Brain microvascular endothelial cell (primary cell): ENCODE data around the gene GRM2.

Experiments used
- DNase-seq: peaks from one replicate; pipeline ENCODE4 v3.0.0-alpha.2; 2020
- H3K27ac ChIP-seq: fragments of 250-450 bp; sonication (Bioruptor Pico); 2 replicates; pipeline ENCODE4 v1.5.1; 2020; ENCODE audit warnings: mild to moderate bottlenecking, moderate library complexity
- H3K27me3 ChIP-seq: fragments of 250-450 bp; sonication (Bioruptor Pico); replicated peaks from 2 replicates; pipeline ENCODE4 v1.5.1; 2020; ENCODE audit warnings: mild to moderate bottlenecking
- H3K36me3 ChIP-seq: fragments of 250-450 bp; sonication (Bioruptor Pico); replicated peaks from 2 replicates; pipeline ENCODE4 v1.5.1; 2020; ENCODE audit warnings: mild to moderate bottlenecking
- H3K4me3 ChIP-seq: 2 replicates; pipeline ENCODE4 v1.5.1; 2011; ENCODE audit warnings: low read depth, mild to moderate bottlenecking, control low read depth, low read length, moderate library complexity
- in situ Hi-C: cut with HindIII; loops from 2 replicates; pipeline ENCODE4 v1.10.0; 2017; ENCODE audit warnings: low sequenced_read_pairs, low pct_ligation_motif_present
- TF ChIP-seq, protein P1 (sequence below): IDR thresholded peaks from 2 replicates; pipeline ENCODE4 v1.5.1; 2011; ENCODE audit warnings: low read depth, mild to moderate bottlenecking, moderate library complexity, low read length, control low read depth, inconsistent platforms; ENCODE audit errors: missing control alignments

GRM2 gene

DNA sequence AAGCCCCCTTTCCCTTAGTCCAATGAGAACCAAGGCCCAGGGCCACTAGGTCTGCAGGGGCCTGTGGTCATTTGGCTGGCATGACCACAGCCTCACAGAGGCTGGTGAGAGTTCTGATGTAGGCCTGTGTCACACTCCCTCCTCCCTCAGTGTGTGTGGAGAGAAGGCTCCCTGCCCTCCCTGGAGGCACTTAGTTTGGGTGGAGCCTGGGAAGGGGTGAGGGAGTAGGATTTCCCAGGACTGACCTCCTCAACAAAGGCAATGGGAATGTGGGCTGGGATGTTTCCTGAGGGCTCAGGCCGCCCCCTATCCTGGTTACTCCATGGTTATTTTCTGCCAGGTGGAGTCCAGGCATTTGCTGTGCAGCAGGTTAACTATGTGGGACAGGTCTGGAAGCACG is 28.2 kb upstream of the GRM2 start:
- no peak overlapping the region for H3K4me3 ChIP-seq
- H3K36me3 ChIP-seq = no peaks in the 10 kb centered on the region
- TF ChIP-seq, protein P1, sequence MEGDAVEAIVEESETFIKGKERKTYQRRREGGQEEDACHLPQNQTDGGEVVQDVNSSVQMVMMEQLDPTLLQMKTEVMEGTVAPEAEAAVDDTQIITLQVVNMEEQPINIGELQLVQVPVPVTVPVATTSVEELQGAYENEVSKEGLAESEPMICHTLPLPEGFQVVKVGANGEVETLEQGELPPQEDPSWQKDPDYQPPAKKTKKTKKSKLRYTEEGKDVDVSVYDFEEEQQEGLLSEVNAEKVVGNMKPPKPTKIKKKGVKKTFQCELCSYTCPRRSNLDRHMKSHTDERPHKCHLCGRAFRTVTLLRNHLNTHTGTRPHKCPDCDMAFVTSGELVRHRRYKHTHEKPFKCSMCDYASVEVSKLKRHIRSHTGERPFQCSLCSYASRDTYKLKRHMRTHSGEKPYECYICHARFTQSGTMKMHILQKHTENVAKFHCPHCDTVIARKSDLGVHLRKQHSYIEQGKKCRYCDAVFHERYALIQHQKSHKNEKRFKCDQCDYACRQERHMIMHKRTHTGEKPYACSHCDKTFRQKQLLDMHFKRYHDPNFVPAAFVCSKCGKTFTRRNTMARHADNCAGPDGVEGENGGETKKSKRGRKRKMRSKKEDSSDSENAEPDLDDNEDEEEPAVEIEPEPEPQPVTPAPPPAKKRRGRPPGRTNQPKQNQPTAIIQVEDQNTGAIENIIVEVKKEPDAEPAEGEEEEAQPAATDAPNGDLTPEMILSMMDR = no peak
- in situ Hi-C loops = no loop called here
- no peak for DNase-seq
- no peak overlapping the region for H3K27ac ChIP-seq
- no peaks in the 10 kb centered on the region for H3K27me3 ChIP-seq

DNA sequence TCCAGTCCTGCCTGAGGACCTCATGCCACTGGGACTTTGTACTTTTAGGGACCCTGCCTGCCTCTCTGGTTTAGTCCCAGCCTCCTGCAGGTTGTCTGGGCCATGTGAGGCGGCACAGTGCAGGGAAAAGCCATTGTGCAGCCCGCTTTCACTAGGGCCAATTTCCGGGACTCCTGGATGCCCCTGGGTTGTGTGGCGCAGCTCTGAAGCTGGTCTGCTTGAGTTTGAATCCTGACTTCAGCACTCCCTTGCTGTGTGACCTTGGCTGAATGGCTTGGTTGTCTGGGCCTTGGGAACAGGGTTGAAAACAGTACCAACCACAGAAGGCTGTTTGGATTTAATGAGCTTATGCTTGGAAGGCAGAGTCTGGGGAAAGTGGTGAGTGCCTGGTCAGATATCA is 27.6 kb upstream of the GRM2 start:
- no peak overlapping the region for H3K4me3 ChIP-seq
- peaks cover under 1% of the 10 kb centered on the region for H3K36me3 ChIP-seq
- no peaks in the 10 kb centered on the region for H3K27me3 ChIP-seq
- in situ Hi-C loops = no loop called here
- no peak for DNase-seq
- H3K27ac ChIP-seq = no peak overlapping the region
- TF ChIP-seq, protein P1 = no peak

DNA sequence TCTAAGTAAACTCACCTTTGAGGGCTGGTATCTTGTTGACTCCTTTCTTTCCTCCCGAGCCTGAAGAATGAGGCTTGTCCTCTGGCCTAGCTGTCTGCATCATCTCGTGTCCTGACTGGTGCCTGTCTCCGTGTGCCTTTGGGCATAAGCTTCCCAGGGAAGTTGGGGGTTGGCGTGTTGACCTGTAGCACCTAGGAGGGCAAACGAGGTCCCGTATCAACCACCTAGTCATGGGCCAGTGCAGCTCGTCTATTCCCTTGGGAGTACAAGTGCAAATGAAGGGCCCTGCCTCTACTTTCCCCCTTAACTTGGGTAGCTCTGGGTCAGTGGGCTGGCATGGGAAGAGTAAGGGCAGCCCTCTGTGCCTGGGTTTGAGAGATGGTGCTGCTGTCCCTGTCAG is 27.1 kb upstream of the GRM2 start:
- Histone ChIP-seq H3K36me3 (peaks cover 2% of the 10 kb centered on the region), H3K27ac (no peak overlapping the region), H3K4me3 (no peak overlapping the region), H3K27me3 (no peaks in the 10 kb centered on the region)
- TF ChIP-seq, protein P1 = no peak
- DNase-seq = no peak
- in situ Hi-C loops = no loop called here

DNA sequence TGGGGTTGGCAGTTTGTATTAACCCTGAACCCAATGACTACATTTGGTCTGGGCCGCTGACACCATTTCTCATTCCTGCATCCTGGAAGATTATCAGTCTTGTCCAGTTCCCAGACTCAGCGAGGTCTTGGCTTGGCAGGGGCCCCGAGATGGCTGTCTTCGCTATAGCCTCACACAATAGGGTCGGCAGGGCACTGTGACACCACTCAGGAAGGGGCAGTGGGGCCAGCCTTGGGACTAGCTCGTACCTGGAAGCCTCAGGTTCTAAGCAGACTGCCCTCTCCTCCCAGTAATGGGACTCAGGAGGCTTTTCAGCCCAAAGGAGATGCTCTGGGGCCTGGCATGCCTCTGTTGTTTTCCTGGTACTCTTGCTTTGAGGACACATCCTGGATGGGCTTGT is 26.7 kb upstream of the GRM2 start:
- Histone ChIP-seq H3K36me3 (peaks cover 2% of the 10 kb centered on the region), H3K4me3 (no peak overlapping the region), H3K27ac (no peak overlapping the region), H3K27me3 (no peaks in the 10 kb centered on the region)
- TF ChIP-seq, protein P1 = no peak
- in situ Hi-C loops = no loop called here
- no peak for DNase-seq

DNA sequence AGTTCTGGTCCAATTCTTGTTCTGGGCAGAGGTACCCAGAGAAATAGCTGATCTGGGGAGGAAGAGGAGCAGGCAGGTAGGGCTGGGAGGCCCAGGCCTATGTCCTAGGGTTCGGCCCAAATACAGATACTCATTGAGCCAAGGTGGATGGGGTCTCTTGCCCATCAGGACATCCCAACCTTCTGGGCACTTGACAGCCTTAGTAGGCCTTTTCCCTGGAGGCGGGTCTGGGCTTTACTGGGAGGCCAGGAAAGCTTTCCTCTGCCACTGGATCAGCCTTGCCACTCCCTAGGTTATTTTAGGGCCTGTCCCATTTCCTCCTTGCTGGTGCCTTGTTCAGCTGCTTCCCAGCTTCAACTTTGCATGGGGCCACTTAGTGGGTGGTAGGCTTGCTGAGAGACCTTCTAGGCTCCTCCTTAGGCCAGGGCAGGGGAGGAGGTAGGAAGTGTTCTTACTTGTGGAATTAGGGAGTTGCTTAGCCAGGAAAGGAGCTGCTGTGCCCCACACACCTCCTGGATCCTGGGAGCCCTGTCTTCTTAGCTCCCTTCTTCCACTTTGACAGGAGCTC is 26.1 kb upstream of the GRM2 start:
- no peak overlapping the region for H3K27ac ChIP-seq
- no peak for DNase-seq
- TF ChIP-seq, protein P1 = no peak
- H3K27me3 ChIP-seq = no peaks in the 10 kb centered on the region
- peaks cover 2% of the 10 kb centered on the region for H3K36me3 ChIP-seq
- H3K4me3 ChIP-seq = no peak overlapping the region
- in situ Hi-C loops = no loop called here

DNA sequence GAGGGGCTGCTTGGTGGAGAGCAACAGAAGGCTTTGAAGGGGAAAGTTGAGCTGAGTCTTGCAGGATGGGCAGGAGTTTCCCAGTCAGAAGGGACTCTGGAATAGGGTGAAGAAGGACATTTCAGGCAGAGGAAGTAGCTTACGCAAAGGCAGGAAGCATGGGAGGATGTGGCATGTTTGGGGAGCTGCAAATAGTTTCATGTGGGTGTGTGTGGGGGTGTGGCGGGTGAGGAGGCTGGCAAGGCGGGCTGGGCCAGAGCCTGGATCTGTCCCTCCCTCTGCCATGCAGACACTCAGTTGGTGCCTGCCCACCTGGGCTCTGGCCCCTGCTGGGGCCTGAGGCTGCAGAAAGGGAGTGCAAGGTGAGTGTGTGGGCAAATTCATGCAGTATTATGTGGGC is 25.4 kb upstream of the GRM2 start:
- TF ChIP-seq, protein P1 = no peak
- no peak for DNase-seq
- Histone ChIP-seq H3K4me3 (no peak overlapping the region), H3K27me3 (no peaks in the 10 kb centered on the region), H3K36me3 (peaks cover 2% of the 10 kb centered on the region), H3K27ac (no peak overlapping the region)
- in situ Hi-C loops = no loop called here
